ENCODE results near the gene DNA2. TPM values are rescaled to one million over a fixed set of nuclear protein-coding genes. Genes with fewer than 3 reads are reported as not detected.

The DNA2 gene
- total and polyA plus RNA-seq, 2 of the 4 experiments (the other 2 are of a cell fraction), result 3.9 to 5.6 TPM

DNA sequence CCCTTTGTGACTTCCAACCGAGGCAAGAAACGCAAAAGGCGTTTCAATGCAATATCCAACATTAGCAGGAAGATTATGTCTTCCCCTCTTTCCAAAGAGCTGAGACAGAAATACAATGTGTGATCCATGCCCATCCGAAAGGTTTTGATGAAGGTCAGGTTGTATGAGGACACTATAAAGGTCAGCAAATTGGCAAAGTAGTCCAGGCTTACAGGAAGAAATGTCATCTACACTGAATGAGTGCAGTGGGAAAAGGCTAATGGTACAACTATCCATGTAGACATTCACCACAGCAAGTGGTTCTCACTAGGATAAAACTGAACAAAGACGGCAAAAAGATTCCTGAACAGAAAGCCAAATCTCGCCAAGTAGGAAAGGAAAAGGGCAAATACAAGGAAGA, 27.8 kb upstream of the DNA2 start:
- ChIA-PET CTCF (no interaction called here), POLR2A (ENCODE audit: unreplicated experiment) (no interaction called here)
- H2BK5ac ChIP-seq (ENCODE audit: low read depth, low read length, poor library complexity, severe bottlenecking), result no peak overlapping the region
- H2AFZ ChIP-seq (replicated peaks; ENCODE audit: low read length, poor library complexity), result no peak overlapping the region
- in situ Hi-C loops (cut with MboI; ENCODE audit: low sequenced_read_pairs) (no loop called here), dilution Hi-C loops (cut with HindIII; ENCODE audit: low sequenced_read_pairs, unreplicated experiment) (no loop called here), intact Hi-C loops (cut with micrococcal nuclease) (no loop called here)
- H3K14ac ChIP-seq (replicated peaks; ENCODE audit: low read depth, low read length), result no peak overlapping the region
- ATAC-seq (ENCODE audit: low read depth), result no peak
- H3K36me3 ChIP-seq (ENCODE audit: control insufficient read depth, insufficient read depth, low read length), result peaks cover 12% of the 10 kb centered on the region
- H2BK15ac ChIP-seq (ENCODE audit: low read depth, low read length), result no peak overlapping the region
- no peaks in the 10 kb centered on the region for H4K20me1 ChIP-seq (ENCODE audit: insufficient read depth, low read length)
- H2BK120ac ChIP-seq (ENCODE audit: low read depth, low read length), result no peak overlapping the region
- peaks cover 2% of the 10 kb centered on the region; the same call in 1 of the 2 replicates for H3K9me1 ChIP-seq (ENCODE audit: insufficient read depth, low read length)
- H3K18ac ChIP-seq (ENCODE audit: low read depth, low read length), result no peak overlapping the region
- H2AK9ac ChIP-seq (replicated peaks; ENCODE audit: low read depth, low read length, poor library complexity), result no peak overlapping the region
- DNase-seq, result no peak
- H3K4me1 ChIP-seq (ENCODE audit: control insufficient read depth, insufficient read depth, low read length), result no peaks in the 10 kb centered on the region
- no peak overlapping the region for H3K4me2 ChIP-seq (ENCODE audit: low read depth, low read length)
- H3K27ac ChIP-seq (ENCODE audit: insufficient read depth, low read length), result no peak overlapping the region
- H2BK20ac ChIP-seq (ENCODE audit: low read depth, low read length), result no peak overlapping the region
- no peak overlapping the region for H3K4ac ChIP-seq (ENCODE audit: low read depth, low read length)
- no peak overlapping the region for H2AK5ac ChIP-seq (ENCODE audit: low read depth, low read length)
- no peak overlapping the region for H4K8ac ChIP-seq (ENCODE audit: low read depth in 2 of 2, low read length in 2 of 2)
- no peak overlapping the region for H3K4me3 ChIP-seq (ENCODE audit: insufficient read depth, low read depth, low read length)
- no peaks in the 10 kb centered on the region for H3K9me3 ChIP-seq (ENCODE audit: control insufficient read depth, insufficient read depth, low read length)
- H3K27me3 ChIP-seq (ENCODE audit: control insufficient read depth, insufficient read depth, low read length), result no peaks in the 10 kb centered on the region
- no TSS peak for BruUV-seq (replicated peaks)
- no CpG with 5 or more reads among the region's 6 CpGs for WGBS, 2 experiments (ENCODE audit: extremely low coverage in 2 of 2, insufficient read length in 1 of 2)
- no peak overlapping the region for H4K91ac ChIP-seq (ENCODE audit: insufficient read depth, low read depth, low read length)
- H3K56ac ChIP-seq (ENCODE audit: extremely low read depth, insufficient read depth, low read length), result no peak overlapping the region
- no peak overlapping the region for H3K9ac ChIP-seq (ENCODE audit: low read depth, low read length)
- TF ChIP-seq RFX5 (IDR thresholded peaks at IDR 0.05; ENCODE audit: low read depth, low read length), result no peak
- TF ChIP-seq NFE2L2 (IDR thresholded peaks at IDR 0.05; ENCODE audit: low read depth, low read length), result no peak
- no peak for TF ChIP-seq MXI1 (IDR thresholded peaks at IDR 0.05; ENCODE audit: borderline replicate concordance, low read depth, low read length)
- no peak for TF ChIP-seq CTCF (conservative IDR thresholded peaks at IDR 0.05; ENCODE audit: low read depth, low read length)
- TF ChIP-seq BHLHE40 (IDR thresholded peaks at IDR 0.05; ENCODE audit: low read depth, low read length), result no peak
- no peak for TF ChIP-seq MAFK (IDR thresholded peaks at IDR 0.05; ENCODE audit: low read depth, low read length)
- no peak for TF ChIP-seq ELK1 (IDR thresholded peaks at IDR 0.05; ENCODE audit: borderline replicate concordance, low read depth, low read length)
- TF ChIP-seq POLR2A (IDR thresholded peaks at IDR 0.05; ENCODE audit: low read depth, low read length), result no peak
- H3K79me1 ChIP-seq (ENCODE audit: low read depth in 1 of 2, low read length in 2 of 2), result no peaks in the 10 kb centered on the region
- no peak overlapping the region for H3K23ac ChIP-seq (ENCODE audit: low read depth, low read length)
- no peak overlapping the region for H4K5ac ChIP-seq (ENCODE audit: low read depth, low read length)

Data from IMR-90 (cell line).